H9 (cell line): ENCODE data around the gene SPATA6L. TPM values are rescaled to one million over a fixed set of nuclear protein-coding genes. Genes with fewer than 3 reads are reported as not detected.

ENCODE experiments used
- DNase-seq: peaks from one replicate; pipeline ENCODE4 v3.0.0-alpha.2; 2017
- H2AFZ ChIP-seq: one replicate; pipeline ENCODE4 v1.6.1; 2013; ENCODE audit warnings: mild to moderate bottlenecking, low read length, control low read depth, moderate library complexity
- H2AK5ac ChIP-seq: 2 replicates; pipeline ENCODE4 v1.6.1; 2013; ENCODE audit warnings: low read length, control low read depth, mixed read lengths; ENCODE audit not compliant: insufficient read length
- H2BK120ac ChIP-seq: one replicate; pipeline ENCODE4 v1.6.1; 2013; ENCODE audit warnings: low read depth, mild to moderate bottlenecking, low read length, control low read depth, inconsistent platforms; ENCODE audit not compliant: poor library complexity, severe bottlenecking
- H2BK12ac ChIP-seq: 2 replicates; pipeline ENCODE4 v1.6.1; 2013; ENCODE audit warnings: low read length, control low read depth, mixed read lengths, low read depth; ENCODE audit not compliant: insufficient read length
- H2BK15ac ChIP-seq: 2 replicates; pipeline ENCODE4 v1.6.1; 2013; ENCODE audit warnings: low read depth, low read length, control low read depth
- H2BK20ac ChIP-seq: one replicate; pipeline ENCODE4 v1.6.1; 2013; ENCODE audit warnings: low read depth, mild to moderate bottlenecking, low read length, control low read depth, inconsistent platforms; ENCODE audit not compliant: poor library complexity, severe bottlenecking
- H2BK5ac ChIP-seq: 2 replicates; pipeline ENCODE4 v1.6.1; 2013; ENCODE audit warnings: low read length, control low read depth, mixed read lengths; ENCODE audit not compliant: insufficient read length
- H3K14ac ChIP-seq: 2 replicates; pipeline ENCODE4 v1.6.1; 2013; ENCODE audit warnings: low read length, control low read depth; ENCODE audit not compliant: insufficient read depth
- H3K18ac ChIP-seq: 2 replicates; pipeline ENCODE4 v1.6.1; 2013; ENCODE audit warnings: low read depth, mild to moderate bottlenecking, mixed read lengths, low read length, control low read depth; ENCODE audit not compliant: insufficient read length
- H3K23ac ChIP-seq: 2 replicates; pipeline ENCODE4 v1.6.1; 2013; ENCODE audit warnings: low read length, control low read depth, mixed read lengths, low read depth; ENCODE audit not compliant: insufficient read length
- H3K23me2 ChIP-seq: 2 replicates; pipeline ENCODE4 v1.6.1; 2013; ENCODE audit warnings: low read depth, mild to moderate bottlenecking, mixed read lengths, low read length, control low read depth; ENCODE audit not compliant: insufficient read length, poor library complexity, severe bottlenecking
- H3K27ac ChIP-seq: 2 replicates; pipeline ENCODE4 v1.5.1; 2013; ENCODE audit warnings: low read length, control low read depth, mixed read lengths, low read depth; ENCODE audit not compliant: insufficient read length
- H3K27me3 ChIP-seq: 2 replicates; pipeline ENCODE4 v1.6.1; 2013; ENCODE audit warnings: low read length, control low read depth, inconsistent platforms; ENCODE audit not compliant: insufficient read depth
- H3K4ac ChIP-seq: 2 replicates; pipeline ENCODE4 v1.6.1; 2013; ENCODE audit warnings: low read depth, mild to moderate bottlenecking, control low read depth, inconsistent platforms, low read length, moderate library complexity
- H3K4me1 ChIP-seq: 2 replicates; pipeline ENCODE4 v1.6.1; 2013; ENCODE audit warnings: low read length, control low read depth, inconsistent platforms; ENCODE audit not compliant: insufficient read depth
- H3K4me2 ChIP-seq: 2 replicates; pipeline ENCODE4 v1.6.1; 2013; ENCODE audit warnings: low read length, control low read depth, mixed read lengths; ENCODE audit not compliant: insufficient read length, insufficient read depth
- H3K56ac ChIP-seq: 2 replicates; pipeline ENCODE4 v1.6.1; 2013; ENCODE audit warnings: low read depth, mild to moderate bottlenecking, mixed read lengths, low read length, control low read depth; ENCODE audit not compliant: insufficient read length
- H3K79me1 ChIP-seq: 2 replicates; pipeline ENCODE4 v1.6.1; 2013; ENCODE audit warnings: low read depth, mild to moderate bottlenecking, moderate library complexity, low read length, control low read depth, inconsistent platforms; ENCODE audit not compliant: insufficient read depth, poor library complexity, severe bottlenecking
- H3K79me2 ChIP-seq: 2 replicates; pipeline ENCODE4 v1.6.1; 2013; ENCODE audit warnings: low read length, control low read depth, inconsistent platforms; ENCODE audit not compliant: insufficient read depth
- H3K9ac ChIP-seq: 2 replicates; pipeline ENCODE4 v1.6.1; 2013; ENCODE audit warnings: low read length, control low read depth, mixed read lengths; ENCODE audit not compliant: insufficient read length; ENCODE audit errors: extremely low read depth
- H3K9me3 ChIP-seq: one replicate; pipeline ENCODE4 v1.6.1; 2013; ENCODE audit warnings: low read depth, low read length, inconsistent platforms; ENCODE audit not compliant: control insufficient read depth
- H3T11ph ChIP-seq: one replicate; pipeline ENCODE4 v1.6.1; 2013; ENCODE audit warnings: mild to moderate bottlenecking, low read length, control low read depth, inconsistent platforms
- H4K20me1 ChIP-seq: one replicate; pipeline ENCODE4 v1.6.1; 2013; ENCODE audit not compliant: control insufficient read depth, insufficient read length, insufficient read depth
- H4K5ac ChIP-seq: 2 replicates; pipeline ENCODE4 v1.6.1; 2013; ENCODE audit warnings: low read depth, mild to moderate bottlenecking, mixed read lengths, low read length, control low read depth; ENCODE audit not compliant: insufficient read length
- H4K8ac ChIP-seq: replicated peaks from 2 replicates; pipeline ENCODE4 v1.6.1; 2013; ENCODE audit warnings: low read length, control low read depth, mixed read lengths, low read depth; ENCODE audit not compliant: insufficient read length
- H4K91ac ChIP-seq: 2 replicates; pipeline ENCODE4 v1.6.1; 2013; ENCODE audit warnings: low read depth, mild to moderate bottlenecking, moderate library complexity, mixed read lengths, low read length, control low read depth; ENCODE audit not compliant: insufficient read length
- H3K27ac Mint-ChIP-seq, 3 experiments: 2 replicates in 2 of 3; 3 replicates in 1 of 3; pipeline ENCODE4 v1.8.0; 2020 to 2021; ENCODE audit warnings: mixed read lengths in 3 of 3, mild to moderate bottlenecking in 1 of 3, moderate library complexity in 1 of 3
- H3K27me3 Mint-ChIP-seq: 2 replicates; pipeline ENCODE4 v1.8.0; 2021; ENCODE audit warnings: low read depth, mild to moderate bottlenecking, moderate library complexity, mixed read lengths
- H3K36me3 Mint-ChIP-seq, 3 experiments: 2 replicates in 2 of 3; 3 replicates in 1 of 3; pipeline ENCODE4 v1.8.0; 2020 to 2021; ENCODE audit warnings: low read depth in 3 of 3, mixed read lengths in 3 of 3; ENCODE audit not compliant: insufficient read depth in 1 of 3
- H3K4me1 Mint-ChIP-seq, 2 experiments: 2 replicates each; pipeline ENCODE4 v1.8.0; 2020; ENCODE audit warnings: mixed read lengths in 2 of 2
- H3K4me3 Mint-ChIP-seq, 2 experiments: 2 replicates in 1 of 2; 3 replicates in 1 of 2; pipeline ENCODE4 v1.8.0; 2020 to 2021; ENCODE audit warnings: mild to moderate bottlenecking in 2 of 2, mixed read lengths in 2 of 2, moderate library complexity in 1 of 2
- H3K9me3 Mint-ChIP-seq, 2 experiments: 2 replicates in 1 of 2; 3 replicates in 1 of 2; pipeline ENCODE4 v1.8.0; 2020; ENCODE audit warnings: mild to moderate bottlenecking in 2 of 2, mixed read lengths in 2 of 2, moderate library complexity in 1 of 2
- WGBS: extraction: QIAGEN DNeasy Blood & Tissue Kit; methylation state at CpG from one replicate; pipeline ENCODE4 v1.1.7; 2013; ENCODE audit warnings: missing lambda C conversion rate, low lambda C conversion rate, mixed read lengths; ENCODE audit not compliant: insufficient read length; ENCODE audit errors: extremely low coverage; 5-methylcytosine and 5-hydroxymethylcytosine counted together
- total RNA-seq: library from RNA; stranded (reverse); gene quantifications from 2 replicates; pipeline ENCODE4 v1.2.1, GENCODE V29; 2021
- TF ChIP-seq, protein P1 (sequence below): fragments of 200-600 bp; sonication (generic); conservative IDR thresholded peaks from 3 replicates; pipeline ENCODE4 v1.8.0; 2021; ENCODE audit warnings: antibody characterized with exemption, mild to moderate bottlenecking

SPATA6L gene
- total RNA-seq, 1 experiment from 2014 or later: 0.87 TPM

DNA sequence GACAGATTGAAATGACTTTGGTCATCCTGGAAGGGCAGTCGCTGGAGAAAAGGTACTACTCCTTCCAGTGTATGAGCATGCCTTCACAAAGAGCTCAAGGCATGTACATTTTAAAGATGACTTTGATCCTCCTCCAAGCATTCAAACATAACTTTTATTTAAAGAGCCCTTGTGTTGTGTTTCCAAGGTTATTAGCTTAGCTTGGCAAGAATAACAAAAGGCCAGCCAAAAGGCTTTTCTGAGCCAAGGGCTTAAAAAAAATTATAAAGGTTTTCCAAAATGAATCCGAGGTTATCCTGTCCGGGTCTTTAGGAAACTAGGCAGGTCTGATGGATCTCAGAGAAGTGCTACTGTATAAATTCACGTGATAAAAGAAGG lies 75.2 kb downstream of the SPATA6L start:
- H4K5ac ChIP-seq: no peak overlapping the region
- H2BK15ac ChIP-seq: no peak overlapping the region
- H2BK20ac ChIP-seq: no peak overlapping the region
- H3K79me1 ChIP-seq: no peaks in the 10 kb centered on the region
- H2AFZ ChIP-seq: no peak overlapping the region
- H3K9me3 ChIP-seq: no peaks in the 10 kb centered on the region
- no peak overlapping the region for H3T11ph ChIP-seq
- H3K14ac ChIP-seq: no peak overlapping the region
- H3K27me3 Mint-ChIP-seq: no peaks in the 10 kb centered on the region
- H3K4me1 Mint-ChIP-seq: peaks cover 9 to 15% of the 10 kb centered on the region in 2 experiments; a peak in 3 of 4 replicates
- H3K23me2 ChIP-seq: no peaks in the 10 kb centered on the region
- H4K20me1 ChIP-seq: no peaks in the 10 kb centered on the region
- H3K9me3 Mint-ChIP-seq: no peaks in the 10 kb centered on the region
- no peak overlapping the region for H3K9ac ChIP-seq
- no CpG with 5 or more reads among the region's 4 CpGs for WGBS
- H3K27ac Mint-ChIP-seq: peak overlapping the region in 1 of 3 experiments; percentile 68; a peak in 1 of 7 replicates
- no peak overlapping the region for H4K8ac ChIP-seq
- H4K91ac ChIP-seq: no peak overlapping the region
- H2BK5ac ChIP-seq: no peak overlapping the region
- H3K18ac ChIP-seq: no peak overlapping the region
- H3K4me1 ChIP-seq: no peaks in the 10 kb centered on the region; the same call in 1 of the 2 replicates
- TF ChIP-seq, protein P1, sequence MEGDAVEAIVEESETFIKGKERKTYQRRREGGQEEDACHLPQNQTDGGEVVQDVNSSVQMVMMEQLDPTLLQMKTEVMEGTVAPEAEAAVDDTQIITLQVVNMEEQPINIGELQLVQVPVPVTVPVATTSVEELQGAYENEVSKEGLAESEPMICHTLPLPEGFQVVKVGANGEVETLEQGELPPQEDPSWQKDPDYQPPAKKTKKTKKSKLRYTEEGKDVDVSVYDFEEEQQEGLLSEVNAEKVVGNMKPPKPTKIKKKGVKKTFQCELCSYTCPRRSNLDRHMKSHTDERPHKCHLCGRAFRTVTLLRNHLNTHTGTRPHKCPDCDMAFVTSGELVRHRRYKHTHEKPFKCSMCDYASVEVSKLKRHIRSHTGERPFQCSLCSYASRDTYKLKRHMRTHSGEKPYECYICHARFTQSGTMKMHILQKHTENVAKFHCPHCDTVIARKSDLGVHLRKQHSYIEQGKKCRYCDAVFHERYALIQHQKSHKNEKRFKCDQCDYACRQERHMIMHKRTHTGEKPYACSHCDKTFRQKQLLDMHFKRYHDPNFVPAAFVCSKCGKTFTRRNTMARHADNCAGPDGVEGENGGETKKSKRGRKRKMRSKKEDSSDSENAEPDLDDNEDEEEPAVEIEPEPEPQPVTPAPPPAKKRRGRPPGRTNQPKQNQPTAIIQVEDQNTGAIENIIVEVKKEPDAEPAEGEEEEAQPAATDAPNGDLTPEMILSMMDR: no peak
- no peak overlapping the region for H3K4ac ChIP-seq
- H3K36me3 Mint-ChIP-seq: no peaks in the 10 kb centered on the region; a peak in 1 of 7 replicates
- H2AK5ac ChIP-seq: no peak overlapping the region
- H3K23ac ChIP-seq: no peak overlapping the region
- DNase-seq: no peak
- H3K4me2 ChIP-seq: no peak overlapping the region
- no peak overlapping the region for H2BK120ac ChIP-seq
- H2BK12ac ChIP-seq: no peak overlapping the region
- no peak overlapping the region for H3K4me3 Mint-ChIP-seq
- H3K56ac ChIP-seq: no peak overlapping the region
- no peaks in the 10 kb centered on the region for H3K79me2 ChIP-seq
- H3K27me3 ChIP-seq: no peaks in the 10 kb centered on the region
- no peak overlapping the region for H3K27ac ChIP-seq
